HEK293T (cell line): Measurements from ENCODE around the gene AHI1.

Experiments used
- ELF4 ChIP-seq: fragments of 450-650 bp; IDR thresholded peaks from 2 replicates; pipeline ENCODE4 v1.6.1; 2017; ENCODE audit warnings: antibody characterized with exemption
- FOXK2 ChIP-seq: fragments of 450-650 bp; IDR thresholded peaks from 2 replicates; pipeline ENCODE4 v1.6.1; 2016; ENCODE audit warnings: mild to moderate bottlenecking
- FOXM1 ChIP-seq: fragments of 450-650 bp; IDR thresholded peaks from 2 replicates; pipeline ENCODE4 v1.6.1; 2017; ENCODE audit warnings: mild to moderate bottlenecking, borderline replicate concordance
- L3MBTL2 ChIP-seq: fragments of 450-650 bp; conservative IDR thresholded peaks from 2 replicates; pipeline ENCODE4 v1.6.1; 2016; ENCODE audit warnings: mild to moderate bottlenecking
- NFRKB ChIP-seq: fragments of 450-650 bp; IDR thresholded peaks from 2 replicates; pipeline ENCODE4 v1.6.1; 2016; ENCODE audit warnings: mild to moderate bottlenecking, moderate library complexity
- PKNOX1 ChIP-seq: fragments of 450-650 bp; IDR thresholded peaks from 2 replicates; pipeline ENCODE4 v1.6.1; 2016
- SP1 ChIP-seq: fragments of 450-650 bp; IDR thresholded peaks from 2 replicates; pipeline ENCODE4 v1.6.1; 2017
- SUZ12 ChIP-seq: fragments of 450-650 bp; IDR thresholded peaks from 2 replicates; pipeline ENCODE4 v1.6.1; 2016; ENCODE audit warnings: mild to moderate bottlenecking
- TARDBP ChIP-seq: fragments of 450-650 bp; IDR thresholded peaks from 2 replicates; pipeline ENCODE4 v1.6.1; 2016

- no peak for TF ChIP-seq FOXM1
- TF ChIP-seq FOXK2: no peak
- no peak for TF ChIP-seq SP1
- no peak for TF ChIP-seq TARDBP
- TF ChIP-seq SUZ12: no peak
- no peak for TF ChIP-seq PKNOX1
- no peak for TF ChIP-seq ELF4
- TF ChIP-seq L3MBTL2: no peak
- TF ChIP-seq NFRKB: no peak
Observed at GRCh38 chr6:135461208-135461607, 36.3 kb downstream of the AHI1 start.
